Mucosa of gallbladder (tissue), 1 donor: ENCODE results near the gene TMEM161B. TPM values are rescaled to one million over a fixed set of nuclear protein-coding genes. Genes with fewer than 3 reads are reported as not detected.
"Not testable (repeated sequence)": the region's sequence is repeated elsewhere in the genome, so short reads cannot be mapped to it uniquely, and the experiment has no call there.

Experiments
- DNase-seq: peaks from one replicate; pipeline ENCODE4 v3.0.0-alpha.2; 2020; ENCODE audit warnings: low spot score
- total RNA-seq: library from RNA; stranded (reverse); gene quantifications from one replicate; pipeline ENCODE4 v1.2.1, GENCODE V29; 2021
- donor health status: DM: no; HTN: no; CAD: no.

The TMEM161B gene
- total RNA-seq, 1 donor from 2014 or later, result 15.5 TPM

- no peak for DNase-seq
Observed at GRCh38 chr5:88183255-88183654, 85.4 kb downstream of the TMEM161B start.

- DNase-seq, result not testable (repeated sequence)
Observed at GRCh38 chr5:88177486-88177885, 91.2 kb downstream of the TMEM161B start.

GRCh38 chr5:88172847-88173758 lies 95.5 kb downstream of the TMEM161B start:
- DNase-seq, result peak; percentile 15

- no peak for DNase-seq
Observed at GRCh38 chr5:88159591-88159990, 109.1 kb downstream of the TMEM161B start.

GRCh38 chr5:88158056-88158455 lies 110.6 kb downstream of the TMEM161B start:
- DNase-seq, result no peak

GRCh38 chr5:88154891-88155290 lies 113.8 kb downstream of the TMEM161B start:
- DNase-seq, result no peak

GRCh38 chr5:88150747-88151146 lies 117.9 kb downstream of the TMEM161B start:
- DNase-seq, result no peak

- DNase-seq, result no peak
Observed at GRCh38 chr5:88145611-88146467, 122.8 kb downstream of the TMEM161B start.

GRCh38 chr5:88145221-88145610 lies 123.4 kb downstream of the TMEM161B start:
- DNase-seq, result no peak
